Effector CD8-positive, alpha-beta T cell (primary cell): ENCODE results near the gene MED26.

Experiments
- DNase-seq: peaks from one replicate; lab custom pipeline; 2025; lab: John Stamatoyannopoulos, UW

MED26 gene

DNA sequence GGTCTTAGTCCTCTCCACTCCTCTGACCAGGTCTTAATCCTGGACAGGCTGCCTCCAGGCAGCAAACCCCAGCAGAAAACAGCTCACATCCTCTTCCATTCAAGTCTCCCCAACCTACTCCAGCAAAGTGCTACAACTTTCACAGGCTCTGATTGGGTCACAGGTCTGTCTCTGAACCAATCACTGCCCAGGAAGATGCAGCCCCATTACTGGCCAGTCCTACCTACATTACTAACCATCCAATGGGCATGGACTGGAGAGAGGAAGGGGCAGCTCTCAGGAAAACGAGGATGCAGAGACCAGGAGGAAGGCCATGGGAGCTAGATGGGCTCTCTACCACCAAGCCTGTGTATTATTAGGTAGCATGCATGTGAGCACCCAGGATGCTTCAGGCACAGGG, 12.2 kb downstream of the MED26 start:
- DNase-seq: no peak

DNA sequence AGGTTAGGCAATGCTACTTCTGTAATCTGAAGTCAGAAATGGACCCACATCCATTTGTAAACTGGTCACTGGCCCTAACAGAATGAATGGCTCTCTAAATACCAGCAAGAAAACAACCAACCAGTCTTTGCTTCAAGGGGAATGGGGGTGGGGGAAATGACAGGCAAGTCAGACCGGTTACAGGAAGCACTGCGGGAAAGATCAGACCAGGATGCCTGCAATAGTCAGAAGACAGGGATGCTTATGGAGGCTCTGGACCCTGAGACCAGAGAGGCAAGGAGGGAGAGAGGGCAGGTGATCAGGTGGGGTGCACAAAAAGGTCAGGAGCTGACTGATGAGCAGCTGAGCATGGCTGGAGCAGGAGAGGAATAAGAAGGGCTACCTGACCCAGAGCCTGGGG, 13.1 kb downstream of the MED26 start:
- DNase-seq: no peak

DNA sequence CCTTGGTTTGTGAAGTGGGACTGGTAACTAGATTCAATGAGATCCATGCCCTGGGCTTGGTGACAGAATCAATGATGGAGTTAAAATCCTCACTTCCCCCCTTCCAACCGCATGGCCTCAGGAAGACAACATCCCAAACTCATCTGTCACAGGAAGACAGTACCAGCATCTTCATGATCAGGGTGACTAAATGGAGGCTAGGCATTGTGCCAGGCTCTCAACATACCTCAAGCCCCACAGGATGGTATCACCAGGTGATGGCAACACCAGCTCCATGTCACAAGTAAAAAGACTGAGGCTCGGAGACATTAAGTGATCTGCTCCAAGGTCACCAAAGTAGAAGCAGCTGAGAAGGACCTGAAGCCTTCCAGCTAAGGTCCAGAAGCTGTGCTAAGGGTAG, 14.2 kb downstream of the MED26 start:
- no peak for DNase-seq

DNA sequence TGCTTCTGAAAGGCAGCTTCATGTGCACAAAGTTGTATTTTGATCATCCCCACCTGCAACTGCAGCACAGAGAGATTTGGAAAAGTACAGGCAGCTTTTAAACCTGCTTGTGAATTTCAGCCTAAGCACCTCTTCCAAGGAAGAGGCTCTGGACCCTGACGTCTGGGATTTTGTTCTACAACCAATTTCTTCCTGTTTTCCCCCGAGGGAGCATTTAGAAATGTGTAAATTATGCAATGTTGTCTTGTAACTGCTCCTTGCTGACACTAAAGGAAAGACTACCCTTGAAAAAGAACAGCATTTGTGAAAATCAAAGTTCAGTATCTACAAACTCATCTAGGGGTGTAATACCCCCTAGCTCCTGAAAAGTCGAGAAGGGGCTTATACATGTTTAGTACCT, 15.4 kb downstream of the MED26 start:
- no peak for DNase-seq

DNA sequence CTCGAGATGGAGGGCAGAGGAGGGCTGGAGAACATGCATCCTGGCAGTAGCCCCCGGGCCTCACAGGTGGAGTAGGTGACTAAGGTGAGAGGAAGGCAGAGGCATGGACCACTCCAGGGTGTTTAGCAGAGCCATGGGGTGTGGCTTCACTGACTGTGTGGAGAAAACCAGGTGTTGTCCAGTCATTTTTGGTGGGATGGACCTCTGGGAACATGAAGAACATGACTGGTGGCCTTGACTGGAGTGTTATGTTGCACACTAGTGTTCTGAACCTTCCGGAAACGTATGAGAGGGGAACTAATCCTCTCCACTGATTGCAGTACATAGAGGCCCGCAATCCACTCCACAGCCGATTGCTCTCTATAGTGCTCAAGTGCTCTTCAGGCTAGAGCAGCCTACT, 16.9 kb downstream of the MED26 start:
- no peak for DNase-seq

DNA sequence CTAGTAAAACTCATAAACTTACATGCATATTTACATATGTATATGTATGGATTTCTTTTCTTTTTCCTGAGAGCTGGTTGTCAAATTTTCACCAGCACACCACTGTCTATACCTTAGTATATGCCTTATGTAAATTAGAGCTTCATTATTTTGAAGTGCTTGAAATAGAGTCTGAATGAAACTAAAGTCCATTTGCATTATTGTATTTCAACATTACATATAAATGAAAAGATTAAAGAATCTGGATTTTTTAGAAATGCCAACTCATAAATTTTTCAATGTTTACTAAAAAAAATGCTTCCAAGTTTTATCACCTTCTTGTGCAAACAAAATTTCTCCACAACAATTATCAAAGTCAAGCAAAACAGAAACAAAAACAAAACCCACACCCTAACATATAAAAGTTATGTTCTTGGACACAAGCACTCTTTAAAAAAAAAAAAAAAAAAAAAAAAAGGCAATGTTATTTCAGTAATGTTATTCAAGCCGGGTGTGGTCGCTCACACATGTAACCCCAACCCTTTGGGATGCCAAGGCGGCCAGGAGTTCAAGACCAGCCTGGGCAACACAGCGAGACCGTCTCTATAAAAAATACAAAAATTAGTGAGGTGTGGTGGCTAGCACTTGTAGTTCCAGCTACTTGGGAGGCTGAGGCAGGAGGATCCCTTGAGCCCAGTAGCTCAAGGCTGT, 18.3 kb downstream of the MED26 start:
- DNase-seq: no peak

DNA sequence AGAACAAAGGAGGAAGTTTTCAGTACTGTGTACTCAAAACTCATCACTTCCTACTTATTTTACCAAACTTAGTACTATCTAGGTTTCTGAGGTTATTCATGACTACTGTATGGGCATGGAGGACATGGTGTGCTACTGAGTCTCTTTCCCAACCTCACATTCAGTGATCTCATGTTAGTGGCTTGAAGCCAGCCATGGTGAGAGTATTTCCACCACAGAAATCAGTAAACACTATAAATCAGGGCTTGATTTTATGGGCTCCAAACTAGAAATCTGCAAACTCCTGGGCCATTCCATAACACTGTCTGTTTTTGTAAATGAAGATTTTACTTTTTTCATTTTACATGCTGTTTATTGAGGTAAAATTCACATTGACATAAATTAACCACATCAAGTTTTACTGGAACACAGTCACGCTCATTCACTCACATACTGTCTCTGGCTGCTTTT, 19.7 kb downstream of the MED26 start:
- DNase-seq: no peak

DNA sequence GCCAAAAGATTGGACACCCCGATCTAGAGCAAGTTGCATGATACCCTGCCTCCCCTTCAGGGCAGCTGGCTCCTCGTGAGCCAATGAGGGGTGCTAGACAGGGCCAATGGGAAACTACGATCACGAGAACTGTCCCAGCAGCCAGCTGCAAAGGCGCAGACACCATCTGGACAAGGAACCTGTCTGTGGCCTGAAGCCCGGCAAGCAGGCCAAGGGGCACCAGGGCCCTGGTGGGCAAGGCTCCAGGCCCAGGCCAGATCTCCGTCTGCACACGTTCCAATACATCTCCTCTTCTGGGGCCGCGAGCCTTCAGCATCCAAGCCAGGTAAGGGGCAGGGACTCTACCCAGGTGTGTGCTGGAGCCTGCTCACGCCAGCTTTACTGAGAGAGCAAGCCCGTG, 20.2 kb downstream of the MED26 start:
- DNase-seq: no peak

DNA sequence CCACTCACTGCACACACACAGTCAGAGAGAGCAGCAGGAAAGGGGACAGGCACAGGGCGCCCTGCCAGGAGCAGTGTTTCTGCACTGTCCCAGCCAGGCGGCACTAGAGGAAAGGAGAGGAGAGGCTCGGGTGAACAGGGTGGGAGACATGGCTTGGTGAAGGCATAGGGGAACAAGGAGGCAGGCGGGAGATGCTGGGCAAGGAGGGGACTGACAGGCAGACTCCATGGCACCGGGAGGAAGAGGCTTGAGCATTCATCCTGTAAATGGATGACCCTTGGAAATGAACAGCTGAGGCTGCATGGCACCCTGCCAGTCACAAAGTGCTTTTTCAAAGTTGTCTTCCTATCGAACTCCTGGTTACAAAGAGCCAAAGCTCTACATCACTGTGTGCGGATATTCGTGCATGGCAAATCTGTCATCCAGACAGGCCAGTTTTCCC, 22.4 kb downstream of the MED26 start:
- no peak for DNase-seq

DNA sequence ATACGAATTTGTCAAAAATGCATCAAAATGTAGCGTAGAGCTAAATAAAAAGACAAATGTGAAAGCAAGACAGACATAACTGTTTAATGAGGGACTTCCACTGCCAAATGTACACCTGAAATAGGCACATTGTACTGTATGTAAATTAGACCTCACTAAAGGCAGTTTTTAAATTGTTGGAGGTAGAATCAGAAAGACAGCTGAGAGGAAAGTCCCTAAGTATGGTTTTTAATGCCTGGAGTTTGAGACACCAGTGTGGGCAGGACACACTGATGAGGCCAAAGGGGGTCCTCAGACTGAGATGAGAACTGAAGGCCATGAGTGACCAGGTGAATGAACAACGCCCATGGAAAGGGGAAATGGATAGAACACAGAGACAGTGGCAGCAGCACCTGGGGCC, 22.9 kb downstream of the MED26 start:
- DNase-seq: no peak

DNA sequence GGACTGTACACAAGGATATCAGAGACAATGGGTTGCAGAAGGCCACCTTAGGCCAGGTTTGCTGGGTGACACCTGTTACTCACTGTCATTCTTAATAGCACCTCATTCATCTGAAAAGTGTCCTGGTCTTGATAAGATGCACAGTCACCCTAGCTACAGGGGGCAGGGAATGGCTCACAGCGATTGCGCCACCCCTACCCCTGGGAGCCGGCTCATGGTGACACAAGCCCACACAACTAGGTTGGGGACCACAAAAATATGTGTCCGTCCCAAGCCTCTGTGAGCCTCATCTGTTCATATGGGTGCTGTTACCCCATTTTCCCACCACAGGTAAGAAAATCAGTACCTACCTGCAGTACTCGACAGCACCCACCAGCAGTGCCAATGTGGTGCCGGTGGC, 23.4 kb downstream of the MED26 start:
- DNase-seq: no peak

DNA sequence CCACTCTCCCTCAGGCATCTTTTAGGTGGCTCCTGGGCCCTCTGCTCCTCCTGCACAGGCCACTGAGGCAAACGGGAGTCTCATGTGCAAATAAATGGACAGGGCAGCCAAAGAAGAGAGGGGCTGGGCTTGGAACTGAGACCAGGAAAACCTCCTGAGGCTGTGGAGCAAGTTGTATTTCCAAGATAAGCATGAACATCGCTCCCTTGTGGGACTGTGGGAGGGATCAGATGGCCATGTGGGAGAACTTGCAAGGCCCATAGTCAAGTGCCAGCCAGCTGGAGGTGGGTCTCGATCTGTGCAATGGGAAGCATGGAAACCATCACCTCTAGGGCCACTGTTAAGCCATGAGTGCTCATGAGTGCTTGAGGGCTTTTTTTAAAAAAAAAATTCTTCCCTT, 24.9 kb downstream of the MED26 start:
- no peak for DNase-seq

DNA sequence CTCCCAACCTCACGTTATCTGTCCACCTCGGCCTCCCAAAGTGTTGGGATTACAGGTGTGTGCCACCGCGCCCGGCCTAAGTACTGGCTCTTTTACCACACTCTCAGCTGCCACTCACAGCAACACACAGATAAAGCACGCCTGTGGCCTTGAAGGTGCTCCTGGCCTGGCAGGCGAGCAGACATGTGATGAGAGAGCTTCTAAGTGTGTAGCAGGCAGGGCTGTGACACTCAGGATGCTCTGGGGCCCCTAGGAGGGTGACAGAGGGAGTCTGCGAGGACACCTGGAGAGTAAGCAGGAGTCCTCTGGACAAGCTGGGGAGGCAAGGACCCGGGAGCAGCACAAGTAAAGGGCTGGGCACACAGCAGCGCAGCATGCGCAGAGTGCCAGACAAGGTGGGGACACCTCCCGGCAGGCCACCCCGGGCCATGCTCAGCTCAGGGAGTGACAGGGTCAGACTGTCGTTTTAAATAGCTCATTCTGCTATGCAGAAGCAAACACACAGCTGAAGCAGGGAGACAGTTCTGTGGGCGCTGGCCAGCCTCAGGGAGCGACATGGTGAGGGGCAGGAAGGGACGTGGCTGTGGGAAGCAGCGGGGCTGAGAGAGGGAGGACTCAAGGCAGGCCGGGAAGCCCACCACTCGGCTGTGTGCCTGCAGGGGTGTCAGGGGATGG, 26.5 kb downstream of the MED26 start:
- DNase-seq: no peak

DNA sequence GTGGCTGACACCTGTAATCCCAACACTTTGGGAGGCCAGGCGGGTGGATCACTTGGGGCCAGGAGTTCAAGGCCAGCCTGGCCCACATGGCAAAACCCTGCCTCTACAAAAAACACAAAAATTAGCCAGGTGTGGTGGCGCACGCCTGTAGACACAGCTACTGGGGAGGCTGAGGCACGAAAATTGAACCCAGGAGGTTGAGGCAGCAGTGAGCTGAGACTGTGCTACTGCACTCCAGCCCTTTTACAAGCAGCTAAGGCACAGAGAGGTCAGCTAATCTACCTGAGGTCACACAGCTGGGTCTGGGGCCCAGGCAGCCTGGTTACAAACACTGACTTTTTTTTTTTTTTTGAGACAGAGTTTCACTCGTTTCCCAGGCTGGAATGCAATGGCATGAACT, 27.2 kb downstream of the MED26 start:
- DNase-seq: no peak

DNA sequence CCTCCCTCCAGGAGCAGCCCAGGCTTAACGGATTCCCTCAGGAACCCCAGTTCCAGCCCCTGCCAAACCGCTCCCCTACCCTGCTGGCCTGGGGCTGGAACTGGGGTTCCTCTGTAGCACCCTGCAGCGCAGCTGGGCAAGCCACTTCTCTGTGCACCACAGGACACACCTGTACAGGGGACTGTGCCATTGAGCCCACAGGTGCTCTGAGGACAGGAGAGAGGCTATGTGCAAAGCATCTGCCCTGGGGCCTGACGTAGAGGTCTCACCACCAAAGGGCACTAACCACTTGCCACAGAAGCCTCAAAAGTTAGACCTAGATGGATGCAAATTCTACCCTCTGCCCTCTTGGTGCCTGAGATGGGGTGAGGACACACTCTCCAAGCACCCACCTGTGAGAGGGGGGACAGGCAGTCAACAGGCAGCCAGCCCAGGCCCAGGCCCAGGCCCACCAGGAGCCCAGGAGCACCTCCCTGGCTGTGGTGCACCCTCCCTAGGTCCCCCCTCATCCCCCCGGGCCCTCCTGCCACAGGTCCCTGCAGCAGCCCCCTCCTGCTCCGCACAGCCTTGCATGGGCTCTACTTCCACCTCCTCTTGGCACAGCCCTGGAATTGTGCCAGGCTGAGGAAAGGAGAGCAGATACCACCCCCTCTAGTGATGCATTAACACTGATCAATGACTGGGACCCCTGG, 28.2 kb downstream of the MED26 start:
- no peak for DNase-seq

DNA sequence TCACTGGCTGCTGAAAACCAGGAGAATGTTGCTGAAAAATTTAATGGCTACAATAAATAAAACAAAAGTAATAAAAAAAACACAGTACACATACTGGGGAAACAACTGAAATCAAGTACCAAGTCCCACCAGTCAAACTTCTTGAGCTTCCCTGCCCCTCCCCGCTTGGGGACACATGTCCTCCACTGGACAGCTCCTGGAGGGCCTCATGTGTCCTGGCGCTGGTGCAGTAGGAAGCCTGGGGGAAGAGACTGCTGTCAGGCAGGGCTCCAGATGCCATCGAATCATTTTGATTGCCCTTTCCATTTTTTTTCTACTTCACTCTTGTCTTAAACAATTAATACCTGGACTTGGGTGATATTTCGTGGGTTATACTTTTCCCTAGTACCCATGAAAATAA, 29.2 kb downstream of the MED26 start:
- DNase-seq: no peak

DNA sequence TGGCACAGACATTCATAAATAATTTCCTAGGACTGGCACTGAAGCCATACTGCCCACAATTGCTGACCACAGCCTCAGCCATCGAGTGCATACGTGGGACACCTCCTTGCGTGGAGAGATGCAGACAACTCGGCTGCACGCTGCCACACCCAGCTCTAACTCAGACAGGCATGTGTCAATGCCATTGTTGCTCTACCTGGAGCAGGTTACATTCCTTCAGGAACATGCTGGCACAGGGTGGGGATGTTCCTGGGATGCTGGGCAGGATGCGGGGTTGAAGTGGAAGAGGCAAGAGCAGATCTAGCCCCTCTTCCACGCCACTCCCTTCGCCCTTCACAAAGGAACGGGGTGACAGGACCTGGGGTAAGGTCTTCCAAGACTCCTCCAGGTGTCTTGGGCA, 31.6 kb downstream of the MED26 start:
- no peak for DNase-seq

DNA sequence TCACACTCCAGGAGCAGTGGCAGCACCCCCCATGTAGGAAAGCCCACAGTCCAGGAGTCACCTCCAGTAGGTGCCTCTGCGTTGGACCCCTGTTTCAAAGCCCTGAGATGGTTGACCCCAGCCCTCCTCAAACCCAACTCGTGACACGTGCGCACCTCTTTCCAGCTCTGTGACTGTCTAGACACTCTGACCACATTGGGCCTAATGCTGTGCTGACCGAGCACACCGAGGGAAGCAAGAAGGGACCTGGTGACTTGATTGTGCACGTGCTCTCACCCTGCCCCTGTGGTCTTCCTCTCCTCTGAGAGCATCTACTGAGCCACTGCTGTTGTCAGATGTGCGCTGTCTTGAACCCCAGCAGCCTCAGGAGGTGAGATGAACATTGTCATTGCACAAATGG, 32.9 kb downstream of the MED26 start:
- no peak for DNase-seq

DNA sequence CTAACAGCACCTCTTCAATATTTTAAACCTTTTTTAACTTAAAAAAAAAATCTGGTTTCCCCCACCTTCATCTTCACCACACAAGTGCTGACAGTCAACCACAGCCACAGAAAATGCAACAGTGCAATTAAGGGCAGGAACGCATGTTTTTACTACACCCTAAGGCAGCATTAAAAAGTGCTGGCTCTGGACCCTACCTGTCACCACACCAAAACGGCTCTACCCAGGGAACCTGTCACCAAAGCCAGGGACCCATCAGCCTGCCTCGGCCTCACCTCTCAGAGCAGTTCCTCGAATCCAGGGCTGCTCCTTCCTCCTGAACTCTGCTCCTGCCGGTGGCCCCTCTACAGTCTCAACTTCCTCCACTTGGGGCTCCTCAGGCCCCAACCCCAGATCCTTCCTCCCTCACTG, 33.3 kb downstream of the MED26 start:
- no peak for DNase-seq

DNA sequence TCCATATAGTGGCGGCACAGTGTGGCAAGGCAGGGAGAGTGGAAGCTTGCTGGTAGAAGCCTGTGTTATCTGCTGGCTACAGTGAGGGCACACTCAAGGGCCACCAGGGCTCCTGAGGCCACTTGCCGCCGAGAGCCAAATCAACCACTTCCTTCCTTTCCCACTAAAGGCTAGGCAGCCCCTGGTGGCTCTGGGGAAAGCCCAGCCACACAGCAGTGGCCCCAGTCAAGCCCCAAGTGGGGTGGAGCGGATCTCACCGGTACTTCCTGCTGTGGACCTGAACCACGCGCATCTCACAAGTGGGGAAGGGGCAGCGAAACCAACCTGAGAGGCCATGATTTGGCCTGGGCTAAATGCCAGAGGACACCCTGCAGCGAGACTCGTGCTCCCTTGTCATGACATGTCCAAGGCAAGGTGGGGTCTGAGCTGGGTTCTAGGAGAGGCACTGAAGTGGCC, 33.8 kb downstream of the MED26 start:
- no peak for DNase-seq

DNA sequence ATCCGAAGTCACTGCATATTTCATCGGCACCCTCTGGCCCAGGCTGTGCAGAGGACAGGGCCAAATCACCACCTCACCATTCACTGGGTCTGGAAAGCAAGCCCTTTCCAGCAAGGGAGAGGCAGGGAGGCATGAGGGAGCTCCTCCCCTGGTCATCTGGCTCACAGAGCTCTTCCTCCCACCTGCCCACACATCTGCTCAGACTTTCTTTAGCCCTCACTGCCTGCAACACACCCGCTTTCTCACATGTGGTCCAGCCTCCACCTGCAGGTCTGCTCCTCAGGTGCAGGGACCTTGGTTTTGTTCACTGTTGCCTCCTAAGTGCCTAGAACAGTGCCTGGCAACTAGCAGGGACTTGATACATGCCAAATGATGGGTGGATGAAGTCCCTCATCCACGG, 34.8 kb downstream of the MED26 start:
- DNase-seq: no peak

DNA sequence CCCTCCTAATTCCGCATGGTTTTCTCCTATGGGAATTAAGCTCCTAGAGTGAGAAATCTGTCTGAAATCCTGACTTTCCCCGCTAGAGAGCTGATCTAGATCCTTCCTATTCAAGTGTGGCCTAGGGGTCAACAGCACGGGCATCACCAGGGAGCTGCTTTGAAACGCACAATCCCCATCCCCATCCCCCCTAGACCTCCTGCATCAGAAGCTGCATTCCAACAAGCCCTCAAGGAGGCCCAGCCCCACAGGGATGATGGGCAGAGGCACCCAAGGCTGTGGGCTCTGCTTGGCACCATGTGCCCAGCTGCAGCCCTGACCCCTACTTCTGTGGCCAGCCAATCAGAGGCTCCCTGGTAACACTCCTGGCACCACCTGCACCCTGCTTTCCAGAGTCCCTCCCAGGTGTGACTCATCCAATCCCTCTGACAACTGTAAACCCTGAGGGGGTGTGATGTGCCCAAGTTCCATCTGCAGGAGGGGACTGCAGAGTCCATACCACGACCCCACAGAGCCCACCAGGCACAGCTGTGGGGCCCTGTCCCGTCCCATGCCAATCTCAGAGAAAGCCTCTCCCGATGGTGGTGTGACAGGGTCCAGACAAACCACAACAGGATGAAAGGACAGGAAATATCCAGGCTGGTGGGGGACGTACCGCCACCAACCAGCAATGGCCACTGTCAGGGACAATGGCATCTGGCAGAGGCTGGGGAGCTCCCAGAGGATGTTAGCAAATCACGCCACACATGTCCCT, 36.0 kb downstream of the MED26 start:
- no peak for DNase-seq
